Measurements from ENCODE around the gene MCTP1. TPM values are rescaled to one million over a fixed set of nuclear protein-coding genes. Genes with fewer than 3 reads are reported as not detected.

MCTP1 gene
- total RNA-seq, 4 donors from 2014 or later: 3.5 to 19.8 (median 5.8) TPM

DNA sequence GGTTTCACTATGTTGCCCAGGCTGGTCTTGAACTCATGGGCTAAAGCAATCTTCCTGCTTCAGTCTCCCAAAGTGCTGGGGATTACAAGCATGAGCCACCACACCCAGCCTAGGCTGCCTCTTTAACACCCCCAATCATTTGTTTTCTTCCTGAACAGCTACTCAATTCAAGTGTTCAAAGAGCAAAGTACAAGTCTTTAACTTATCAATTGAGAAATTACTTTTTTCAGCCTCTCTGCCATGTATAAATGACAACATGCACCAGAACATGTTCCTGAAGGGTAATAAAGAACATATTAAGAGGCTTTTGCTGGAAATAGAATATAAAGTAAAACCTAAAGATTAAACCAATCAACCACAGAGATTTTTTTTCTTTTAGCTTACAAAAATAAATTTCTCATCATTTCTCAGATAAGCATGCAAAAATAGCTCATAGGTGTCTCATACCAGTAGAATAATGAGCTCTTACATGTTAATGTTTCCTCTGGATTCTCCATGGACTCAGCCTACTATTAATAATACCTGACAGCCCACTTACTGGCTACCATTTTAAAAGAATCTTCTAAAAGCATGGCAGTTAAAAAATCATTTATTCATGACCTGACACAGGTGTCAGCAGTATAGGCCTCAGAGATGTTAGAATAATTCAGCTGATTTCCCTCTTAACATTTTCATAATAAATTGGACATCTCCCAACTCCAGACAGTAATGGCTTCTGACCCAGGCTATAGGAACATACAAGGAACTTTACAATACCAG is 60.0 kb downstream of the MCTP1 start:
- intact Hi-C loops (cut with DNase I): no loop called here
- H3K36me3 ChIP-seq: no peaks in the 10 kb centered on the region
- H3K4me3 ChIP-seq: no peak overlapping the region
- TF ChIP-seq POLR2A (IDR thresholded peaks at IDR 0.05): no peak
- TF ChIP-seq, protein P1, sequence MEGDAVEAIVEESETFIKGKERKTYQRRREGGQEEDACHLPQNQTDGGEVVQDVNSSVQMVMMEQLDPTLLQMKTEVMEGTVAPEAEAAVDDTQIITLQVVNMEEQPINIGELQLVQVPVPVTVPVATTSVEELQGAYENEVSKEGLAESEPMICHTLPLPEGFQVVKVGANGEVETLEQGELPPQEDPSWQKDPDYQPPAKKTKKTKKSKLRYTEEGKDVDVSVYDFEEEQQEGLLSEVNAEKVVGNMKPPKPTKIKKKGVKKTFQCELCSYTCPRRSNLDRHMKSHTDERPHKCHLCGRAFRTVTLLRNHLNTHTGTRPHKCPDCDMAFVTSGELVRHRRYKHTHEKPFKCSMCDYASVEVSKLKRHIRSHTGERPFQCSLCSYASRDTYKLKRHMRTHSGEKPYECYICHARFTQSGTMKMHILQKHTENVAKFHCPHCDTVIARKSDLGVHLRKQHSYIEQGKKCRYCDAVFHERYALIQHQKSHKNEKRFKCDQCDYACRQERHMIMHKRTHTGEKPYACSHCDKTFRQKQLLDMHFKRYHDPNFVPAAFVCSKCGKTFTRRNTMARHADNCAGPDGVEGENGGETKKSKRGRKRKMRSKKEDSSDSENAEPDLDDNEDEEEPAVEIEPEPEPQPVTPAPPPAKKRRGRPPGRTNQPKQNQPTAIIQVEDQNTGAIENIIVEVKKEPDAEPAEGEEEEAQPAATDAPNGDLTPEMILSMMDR (IDR thresholded peaks at IDR 0.05): no peak
- H3K4me1 ChIP-seq: no peaks in the 10 kb centered on the region
- H3K27ac ChIP-seq: no peak overlapping the region
- no peak for DNase-seq
- no peaks in the 10 kb centered on the region for H3K9me3 ChIP-seq
- no peaks in the 10 kb centered on the region for H3K27me3 ChIP-seq

DNA sequence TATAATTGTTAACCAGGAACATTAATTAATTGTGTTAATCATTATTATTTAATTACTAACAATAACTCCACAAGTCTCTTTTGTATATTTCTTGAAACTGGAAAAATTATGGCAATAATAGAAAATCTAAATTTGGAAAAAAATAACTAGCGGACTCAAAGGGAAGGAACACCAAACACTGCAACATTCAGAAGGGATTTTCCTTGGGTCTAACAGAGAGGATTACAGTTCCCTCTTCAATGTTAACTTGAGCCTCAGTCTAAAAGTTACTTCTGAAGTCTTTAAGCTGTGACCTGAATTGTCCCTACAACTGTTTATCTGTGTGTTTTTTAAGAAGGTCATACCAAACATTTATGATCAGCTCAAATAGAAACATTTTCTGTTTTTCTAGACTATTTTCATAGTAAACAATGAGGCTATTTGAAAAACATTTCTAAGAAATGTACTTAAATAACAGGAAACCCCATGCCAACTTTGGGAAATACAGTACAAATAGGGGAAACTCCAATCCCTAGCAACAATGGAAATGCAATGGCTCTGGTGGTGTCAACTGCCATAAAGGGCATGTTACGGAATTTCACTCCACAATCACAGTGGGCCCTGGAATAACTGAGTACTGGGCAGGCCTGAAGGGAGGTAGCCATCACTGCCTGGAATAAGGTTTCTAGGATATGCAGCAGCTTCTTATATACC is 61.2 kb downstream of the MCTP1 start:
- no peaks in the 10 kb centered on the region for H3K36me3 ChIP-seq
- no peak overlapping the region for H3K27ac ChIP-seq
- intact Hi-C loops (cut with DNase I): no loop called here
- TF ChIP-seq POLR2A (IDR thresholded peaks at IDR 0.05): no peak
- TF ChIP-seq, protein P1 (IDR thresholded peaks at IDR 0.05): no peak
- DNase-seq: no peak
- no peaks in the 10 kb centered on the region for H3K27me3 ChIP-seq
- H3K4me3 ChIP-seq: no peak overlapping the region
- WGBS, 2 donors: 80 to 93% methylated on average over 2 of the region's 2 CpGs
- H3K4me1 ChIP-seq: no peaks in the 10 kb centered on the region
- no peaks in the 10 kb centered on the region for H3K9me3 ChIP-seq

DNA sequence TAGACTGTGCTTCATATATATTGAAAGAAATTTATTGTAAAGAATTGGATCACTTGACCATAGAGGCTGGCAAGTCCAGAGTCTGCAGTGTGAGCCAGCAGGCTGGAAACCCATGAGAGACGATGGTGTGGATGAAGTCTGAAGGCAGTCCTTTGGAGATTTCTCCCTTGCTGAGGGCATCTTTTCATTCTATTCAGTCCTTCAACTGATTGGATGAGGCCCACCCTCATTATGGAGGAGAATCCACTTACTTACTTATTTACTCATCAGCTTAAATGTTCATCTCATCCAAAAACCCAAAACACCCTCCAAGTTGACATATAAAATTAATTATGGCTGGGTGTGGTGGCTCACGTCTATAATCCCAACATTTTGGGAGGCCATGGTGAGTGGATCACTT is 62.1 kb downstream of the MCTP1 start:
- no peaks in the 10 kb centered on the region for H3K9me3 ChIP-seq
- H3K4me1 ChIP-seq: no peaks in the 10 kb centered on the region
- H3K27ac ChIP-seq: no peak overlapping the region
- H3K27me3 ChIP-seq: no peaks in the 10 kb centered on the region
- DNase-seq: no peak
- intact Hi-C loops (cut with DNase I): no loop called here
- H3K36me3 ChIP-seq: no peaks in the 10 kb centered on the region
- TF ChIP-seq, protein P1 (IDR thresholded peaks at IDR 0.05): no peak
- no peak for TF ChIP-seq POLR2A (IDR thresholded peaks at IDR 0.05)
- H3K4me3 ChIP-seq: no peak overlapping the region
- 67 to 74% methylated on average over 2 of the region's 2 CpGs for WGBS, 2 donors

DNA sequence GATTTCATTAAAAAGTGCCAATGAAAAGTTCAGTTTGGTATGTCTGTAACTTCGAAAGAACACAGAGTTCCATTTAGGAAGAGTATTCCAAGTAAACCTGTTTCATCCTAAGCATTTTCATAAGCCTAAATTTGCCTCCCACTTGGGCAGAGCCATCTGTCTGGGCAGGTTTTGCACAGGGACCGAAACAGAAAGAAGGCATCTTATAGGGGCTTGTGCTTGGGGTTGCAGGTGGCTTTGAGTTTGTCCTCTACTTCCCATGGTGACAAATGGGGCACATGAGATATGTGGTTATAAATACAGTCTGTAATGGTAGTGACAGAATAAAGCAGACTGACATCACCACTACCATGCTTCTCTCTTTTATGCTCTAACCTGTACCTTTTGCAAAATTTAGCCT is 63.7 kb downstream of the MCTP1 start:
- TF ChIP-seq, protein P1 (IDR thresholded peaks at IDR 0.05): no peak
- TF ChIP-seq POLR2A (IDR thresholded peaks at IDR 0.05): no peak
- Histone ChIP-seq H3K36me3 (no peaks in the 10 kb centered on the region), H3K4me3 (no peak overlapping the region), H3K27me3 (no peaks in the 10 kb centered on the region), H3K9me3 (no peaks in the 10 kb centered on the region), H3K27ac (no peak overlapping the region), H3K4me1 (no peaks in the 10 kb centered on the region)
- intact Hi-C loops (cut with DNase I): no loop called here
- DNase-seq: no peak
- 84 to 92% methylated on average over 2 of the region's 2 CpGs for WGBS, 2 donors

DNA sequence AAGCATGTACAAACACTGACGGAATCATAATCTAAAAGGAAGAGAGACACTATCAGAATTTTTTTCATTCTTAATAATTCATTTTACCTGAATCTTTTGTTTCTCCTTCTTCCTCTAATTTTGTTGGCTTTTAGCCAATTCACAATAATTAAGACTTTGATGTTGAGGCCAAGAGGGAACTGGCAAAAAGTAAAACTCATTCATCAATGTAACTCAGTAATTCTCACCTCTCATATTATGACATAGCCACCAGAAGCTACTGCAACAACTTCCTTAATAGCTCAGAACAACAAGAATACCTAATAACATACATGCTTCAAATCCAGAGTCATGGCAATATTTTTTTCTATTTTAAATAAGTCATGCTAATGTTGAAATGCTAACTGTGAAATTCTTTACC is 64.5 kb downstream of the MCTP1 start:
- Histone ChIP-seq H3K27ac (no peak overlapping the region), H3K4me1 (no peaks in the 10 kb centered on the region), H3K9me3 (no peaks in the 10 kb centered on the region), H3K36me3 (no peaks in the 10 kb centered on the region), H3K27me3 (no peaks in the 10 kb centered on the region), H3K4me3 (no peak overlapping the region)
- TF ChIP-seq POLR2A (IDR thresholded peaks at IDR 0.05): no peak
- TF ChIP-seq, protein P1 (IDR thresholded peaks at IDR 0.05): no peak
- 31 to 37% methylated on average over 1 of the region's 1 CpG for WGBS, 2 donors
- intact Hi-C loops (cut with DNase I): no loop called here
- DNase-seq: no peak
